NCI-H1105 (cell line): ENCODE measurements around the gene SGK1.
"Not testable (repeated sequence)": the region's sequence is repeated elsewhere in the genome, so short reads cannot be mapped to it uniquely, and the experiment has no call there.

Source experiments
- DNase-seq: peaks from one replicate; lab custom pipeline; 2025; lab: John Stamatoyannopoulos, UW

Gene SGK1

DNA sequence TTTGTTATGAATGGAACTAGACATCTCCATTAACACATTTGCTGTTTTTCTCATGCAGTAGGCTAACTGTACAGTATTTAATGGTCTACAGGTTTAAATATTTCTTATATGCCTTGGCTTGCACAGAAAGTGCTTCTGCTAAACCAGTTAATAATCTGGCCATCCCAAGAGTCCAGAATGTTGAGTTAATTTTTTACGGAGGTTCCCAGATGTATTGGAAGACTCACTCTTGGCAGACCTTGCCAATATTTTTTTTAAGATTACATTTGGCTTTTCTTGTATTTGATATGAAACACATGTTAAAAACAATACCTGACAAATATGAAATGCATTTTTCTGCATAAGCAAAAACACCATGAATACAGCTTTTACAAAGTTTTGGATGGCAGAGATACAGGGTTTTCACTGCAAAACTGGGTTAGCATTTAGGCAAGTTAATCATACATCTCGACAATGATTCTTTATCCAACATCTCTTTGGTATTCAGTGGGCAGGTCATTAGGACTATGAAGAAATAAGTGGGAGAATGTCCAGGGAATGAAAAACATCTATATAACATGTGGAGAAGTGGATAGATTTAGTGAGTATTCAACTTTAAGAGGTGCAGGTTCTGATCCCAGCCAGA, 94.0 kb downstream of the SGK1 start:
- no peak for DNase-seq

DNA sequence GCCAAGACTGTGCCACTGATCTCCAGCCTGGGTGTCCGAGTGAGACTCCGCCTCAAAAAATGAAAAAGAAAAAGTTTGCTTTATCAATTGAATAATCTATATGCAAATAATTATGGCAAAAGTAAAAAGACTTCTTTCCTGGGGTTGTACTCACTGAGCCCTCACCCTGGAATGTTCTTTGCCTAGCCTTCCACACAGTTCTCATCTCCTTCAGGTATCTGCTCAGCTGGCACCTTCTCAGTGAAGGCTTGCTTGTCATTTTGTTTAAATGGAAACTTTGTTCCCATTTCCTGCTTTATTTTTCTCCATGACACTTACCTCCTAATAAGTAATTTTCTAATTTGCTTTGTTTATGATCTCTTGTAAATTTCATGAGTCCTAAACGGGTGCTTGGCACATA, 96.7 kb downstream of the SGK1 start:
- DNase-seq, result no peak

DNA sequence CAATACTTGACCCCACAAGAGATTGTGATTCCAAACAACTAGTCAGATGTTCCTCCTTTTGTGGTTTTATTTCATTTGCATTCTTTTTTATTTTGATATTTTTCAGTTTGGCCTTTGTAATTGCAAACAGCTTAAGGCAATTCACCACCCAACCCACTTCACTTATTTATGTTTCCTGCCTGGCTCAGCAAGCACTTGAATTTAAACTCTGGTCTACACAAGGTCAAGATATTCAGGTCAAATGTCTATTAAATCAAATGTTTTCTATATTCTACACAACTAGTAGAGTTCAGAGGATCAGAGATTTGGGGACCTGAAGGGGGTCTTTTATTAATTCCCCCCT, 100.1 kb downstream of the SGK1 start:
- no peak for DNase-seq

DNA sequence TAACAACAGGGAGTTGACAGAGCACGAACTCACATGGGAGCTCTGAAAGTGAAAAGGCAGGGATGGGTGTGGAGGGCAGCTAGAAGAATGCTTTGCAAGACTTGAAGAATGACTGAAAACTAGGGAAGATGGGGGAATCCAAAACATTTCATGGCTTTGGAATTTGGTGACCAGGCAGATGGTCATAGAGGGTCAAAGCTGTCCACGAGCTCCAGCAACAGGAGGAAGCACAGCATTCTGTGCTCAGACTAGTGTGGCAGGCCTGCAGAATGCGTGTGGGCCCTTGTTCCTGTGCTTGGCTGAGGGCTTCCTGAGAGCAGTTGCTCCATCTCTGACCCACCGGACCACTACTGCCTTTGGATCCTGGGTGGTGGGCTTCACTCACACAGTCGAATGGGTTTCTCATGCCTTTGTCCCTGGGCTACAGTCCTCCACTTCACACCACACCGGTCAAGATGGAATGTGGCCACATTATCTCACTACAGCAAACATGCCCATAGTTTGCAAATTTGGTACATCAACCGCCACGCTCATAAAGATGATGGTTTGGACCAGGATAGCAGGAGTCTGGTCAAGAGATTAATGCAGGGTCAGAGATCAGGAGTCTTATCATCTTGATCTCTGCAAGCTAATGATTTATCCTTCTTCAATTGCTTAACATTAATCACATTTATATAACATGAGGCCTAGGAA, 100.7 kb downstream of the SGK1 start:
- DNase-seq, result no peak

DNA sequence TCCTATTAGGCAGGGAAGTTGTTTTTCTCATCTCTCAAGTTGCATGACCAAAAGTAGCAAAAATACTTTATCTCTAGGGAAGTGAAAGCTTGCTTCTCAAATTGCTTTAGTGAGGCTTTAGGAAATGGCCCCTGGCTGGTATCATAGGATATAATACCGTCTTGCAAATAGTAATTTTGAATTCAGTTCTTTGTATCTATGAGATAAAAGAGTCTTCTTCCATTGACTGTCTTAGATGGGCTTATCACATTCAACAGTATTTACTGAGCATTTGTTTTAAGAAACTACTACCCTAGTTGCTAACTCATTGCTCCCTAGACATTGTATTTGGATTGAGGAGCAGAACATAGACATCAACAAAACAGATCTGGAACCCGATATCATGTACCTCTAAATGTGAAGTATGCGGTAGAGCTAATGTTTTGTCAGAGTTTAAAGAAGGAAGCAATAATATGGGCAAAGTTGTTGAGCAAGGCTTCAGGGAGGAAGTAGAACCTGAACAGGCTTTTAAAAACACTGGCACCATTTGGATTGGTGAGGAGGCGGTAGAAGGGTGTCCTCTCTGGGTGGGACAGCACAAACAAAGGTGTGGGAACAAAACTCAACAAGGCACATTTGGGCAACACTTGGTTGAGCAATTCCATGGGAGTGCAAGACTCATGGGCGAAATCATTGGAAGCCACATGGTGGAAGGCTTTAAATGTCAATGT, 101.5 kb downstream of the SGK1 start:
- DNase-seq, result no peak

DNA sequence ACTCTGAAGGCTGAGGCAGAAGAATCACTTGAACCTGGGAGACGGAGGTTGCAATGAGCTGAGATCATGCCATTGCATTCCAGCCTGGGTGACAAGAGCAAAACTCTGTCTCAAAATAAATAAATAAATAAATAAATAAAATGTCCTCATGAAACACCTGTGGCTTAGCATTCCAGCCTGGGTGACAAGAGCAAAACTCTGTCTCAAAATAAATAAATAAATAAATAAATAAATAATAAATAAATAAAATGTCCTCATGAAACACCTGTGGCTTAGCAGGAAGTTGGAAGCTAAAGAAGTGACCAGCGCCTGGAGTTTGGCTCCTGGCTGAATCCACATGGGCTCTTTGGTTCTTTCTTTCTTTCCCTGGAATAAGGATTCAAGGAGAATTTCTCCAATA, 104.5 kb downstream of the SGK1 start:
- DNase-seq, result not testable (repeated sequence)

DNA sequence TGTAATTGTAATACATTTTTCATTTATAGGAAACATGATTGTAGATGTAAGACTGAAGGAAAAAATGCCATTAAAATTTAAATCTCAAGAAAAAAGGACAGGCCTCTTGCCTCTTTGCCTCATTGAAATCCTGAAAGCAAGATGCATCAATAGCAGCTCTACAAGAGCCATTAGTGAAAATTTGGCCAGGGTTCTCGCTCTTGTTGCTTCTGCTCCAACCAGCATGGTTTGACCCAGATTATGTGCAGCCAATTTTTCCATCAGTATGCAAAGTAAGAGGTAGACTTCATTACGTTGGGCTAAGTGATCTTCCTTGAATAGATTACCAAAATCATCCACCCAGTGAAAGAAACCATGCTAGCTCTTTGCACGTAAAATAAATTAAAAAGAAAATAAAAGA, 106.6 kb downstream of the SGK1 start:
- DNase-seq, result no peak

DNA sequence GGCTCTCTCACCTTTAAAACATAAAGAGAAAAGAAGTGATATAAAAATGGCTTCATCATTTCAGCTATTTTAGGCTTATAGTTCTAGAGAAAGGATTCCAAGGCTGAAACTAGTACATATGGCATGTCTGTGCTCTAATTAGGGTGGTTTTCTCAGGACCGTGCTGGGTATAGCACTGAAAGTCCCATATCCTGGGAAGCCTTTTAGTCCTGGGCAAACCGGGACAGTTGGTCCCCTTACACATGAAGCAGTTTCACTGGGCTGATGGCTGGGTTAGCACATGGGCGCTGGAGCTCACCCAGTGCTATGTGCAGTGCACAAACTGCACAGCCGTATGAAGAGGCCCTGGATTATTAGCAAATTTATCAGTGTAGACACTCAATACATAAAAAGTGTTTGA, 110.5 kb downstream of the SGK1 start:
- DNase-seq, result no peak

DNA sequence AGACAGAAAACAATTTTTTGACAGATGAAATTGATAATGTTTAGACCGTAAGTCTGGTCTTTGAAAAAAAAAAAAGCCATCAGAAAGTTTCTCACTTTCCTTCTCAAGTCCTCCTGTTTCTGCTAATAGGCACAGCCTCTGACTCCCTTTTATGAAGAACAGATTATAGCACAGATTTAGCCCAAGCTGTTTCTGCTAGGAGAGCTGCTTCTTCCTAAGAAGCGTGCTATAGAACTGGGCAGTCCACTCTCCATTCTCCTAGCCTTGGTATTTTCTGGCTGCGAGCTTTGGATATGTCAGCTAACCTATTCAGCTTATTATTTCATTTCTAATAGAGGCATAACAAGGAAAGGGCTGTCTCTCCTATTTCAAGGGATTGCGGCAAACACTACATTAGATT, 112.5 kb downstream of the SGK1 start:
- DNase-seq, result no peak

DNA sequence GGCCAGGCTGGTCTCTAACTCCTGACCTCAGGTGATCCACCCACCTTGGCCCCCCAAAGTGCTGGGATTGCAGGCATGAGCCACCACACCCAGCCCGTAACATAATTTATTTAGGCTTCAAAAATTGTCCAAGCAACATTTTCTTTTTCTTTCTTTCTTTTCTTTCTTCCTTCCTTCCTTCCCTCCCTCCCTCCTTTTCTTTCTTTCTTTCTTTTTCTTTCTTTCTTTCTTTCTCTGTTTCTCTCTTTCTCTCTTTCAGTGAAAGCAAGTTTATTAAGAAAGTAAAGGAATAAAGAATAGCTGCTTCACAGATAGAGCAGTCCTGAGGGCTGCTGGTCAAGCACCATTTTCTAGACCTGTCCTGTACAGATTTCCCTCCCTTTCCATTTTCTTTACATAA, 113.2 kb downstream of the SGK1 start:
- DNase-seq, result not testable (repeated sequence)

DNA sequence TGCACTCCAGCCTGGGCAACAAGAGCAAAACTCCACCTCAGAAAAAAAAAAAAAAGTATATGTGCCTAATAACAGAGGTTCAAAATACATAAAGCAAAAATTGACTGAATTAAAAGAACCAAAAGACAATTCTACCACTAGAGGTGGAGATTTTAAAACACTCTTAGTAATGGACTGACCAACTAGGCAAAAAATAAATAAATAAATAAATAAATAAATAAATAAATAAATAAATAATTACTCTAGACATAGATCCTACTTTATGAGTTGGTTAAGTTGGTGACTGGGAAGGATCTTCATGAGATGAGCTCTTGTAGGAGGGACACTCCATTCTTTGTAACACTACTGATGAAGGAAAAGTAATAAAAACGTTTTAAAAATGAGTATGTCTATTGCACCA, 113.9 kb downstream of the SGK1 start:
- DNase-seq, result no peak

DNA sequence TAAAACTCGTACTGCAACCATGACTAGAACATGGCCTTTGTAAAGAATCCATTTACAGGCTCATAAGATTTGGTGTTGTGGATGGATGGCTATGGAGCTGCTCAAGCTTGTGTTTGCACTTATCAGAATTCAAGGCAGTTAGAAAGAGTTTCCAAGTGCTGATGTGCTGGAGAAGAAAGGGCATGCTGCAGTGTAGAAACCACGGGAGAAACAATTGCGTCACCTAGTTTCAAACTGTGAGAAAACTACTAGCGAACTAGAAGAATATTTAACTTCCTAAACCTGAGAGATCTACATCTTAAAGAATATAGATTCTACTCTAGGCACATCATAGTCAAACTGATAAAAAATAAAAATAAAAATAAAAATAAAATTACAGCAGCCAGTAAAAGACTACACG, 116.2 kb downstream of the SGK1 start:
- no peak for DNase-seq

DNA sequence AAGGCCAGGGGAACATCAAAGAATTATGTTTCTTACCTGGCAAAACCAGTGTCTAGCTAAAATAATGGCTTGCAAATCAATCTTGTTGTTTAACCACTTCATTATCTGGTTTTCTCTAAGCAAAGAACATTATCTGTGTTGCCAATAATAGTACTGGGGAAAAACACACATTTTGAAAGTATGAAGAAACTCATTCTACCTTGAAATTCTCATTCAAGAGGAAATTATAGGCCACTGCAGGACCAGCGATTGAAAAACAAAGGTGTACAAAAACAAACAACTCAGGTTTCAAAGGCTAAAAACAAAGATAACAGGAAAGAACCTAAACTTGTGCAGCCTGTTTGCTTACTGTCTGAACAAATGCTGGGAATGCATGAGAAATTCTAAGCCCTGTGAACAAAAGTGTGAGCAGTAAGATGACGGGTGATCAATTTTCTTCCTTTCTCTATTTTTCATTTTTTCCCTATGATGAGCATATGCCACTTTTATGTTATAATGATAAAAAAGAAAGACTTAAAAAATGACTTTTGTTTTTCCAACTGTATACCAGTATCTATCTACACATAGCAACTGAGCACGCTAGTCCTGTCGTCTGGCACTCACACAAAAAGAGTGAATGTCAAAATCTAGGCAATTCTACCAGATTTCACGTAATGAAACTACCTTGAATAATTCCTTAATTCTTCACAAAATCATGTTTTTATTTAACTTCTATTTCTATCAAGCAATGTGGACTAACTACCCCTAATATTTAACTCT, 117.9 kb downstream of the SGK1 start:
- no peak for DNase-seq

DNA sequence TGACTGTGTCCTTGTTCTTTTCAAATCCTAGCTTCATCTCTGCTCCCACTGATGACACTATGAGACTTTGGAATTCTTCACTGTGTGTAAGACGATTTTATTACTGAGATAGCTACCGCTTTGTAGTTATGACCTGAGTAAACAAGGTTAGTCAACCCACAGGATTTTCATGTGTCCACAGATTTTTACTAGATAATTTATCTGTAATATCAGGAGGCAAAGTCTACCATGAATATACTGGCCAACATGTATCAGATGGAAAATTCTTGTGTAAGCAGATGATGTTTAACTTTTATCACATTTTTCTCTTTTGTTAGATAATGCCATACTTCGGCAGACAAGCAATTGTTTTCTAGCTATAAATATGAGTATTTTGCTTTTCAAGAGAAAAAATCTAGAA, 119.8 kb downstream of the SGK1 start:
- DNase-seq, result no peak

DNA sequence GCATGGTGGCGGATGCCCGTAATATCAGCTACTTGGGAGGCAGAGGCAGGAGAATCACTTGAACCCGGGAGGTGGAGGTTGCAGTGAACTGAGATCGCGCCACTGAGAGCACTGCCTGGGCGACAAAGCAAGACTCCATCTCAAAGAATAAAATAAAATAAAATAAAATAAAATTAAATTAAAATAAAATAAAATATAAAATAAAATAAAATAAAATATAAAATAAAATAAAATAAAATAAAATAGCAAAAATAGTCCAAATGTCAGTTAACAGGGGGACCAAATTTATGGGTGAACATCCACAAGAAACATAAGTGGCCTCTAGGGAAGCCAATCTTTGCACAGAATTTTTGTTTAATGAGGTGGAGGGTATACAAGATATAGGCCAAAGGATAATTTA, 120.2 kb downstream of the SGK1 start:
- DNase-seq, result not testable (repeated sequence)

DNA sequence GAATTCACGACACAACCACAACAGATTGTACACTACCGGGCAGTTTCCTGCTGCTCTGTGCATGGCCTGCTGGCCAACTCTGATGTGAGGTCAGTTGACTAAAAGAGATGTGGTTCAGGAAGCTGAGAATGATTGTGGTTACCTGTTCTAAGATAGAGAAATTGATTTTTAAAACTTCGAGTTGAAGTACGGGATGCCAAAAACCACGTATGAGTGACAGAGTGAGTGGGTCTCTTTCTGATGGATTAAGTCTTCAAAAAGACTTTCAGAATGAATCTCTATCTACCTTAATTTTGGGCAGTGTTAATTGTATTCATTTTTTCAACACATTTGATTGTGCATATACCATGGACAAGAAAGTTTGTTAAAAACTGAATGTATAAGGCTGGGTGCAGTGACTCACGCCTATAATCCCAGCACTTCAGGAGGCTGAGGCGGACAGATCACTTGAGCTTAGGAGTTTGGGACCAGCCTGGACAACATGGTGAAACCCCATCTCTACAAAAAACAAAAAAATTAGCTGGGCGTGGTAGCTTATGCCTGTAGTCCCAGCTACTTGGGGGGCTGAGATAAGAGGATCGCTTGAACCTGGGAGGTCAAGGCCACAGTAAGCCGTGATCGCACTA, 121.2 kb downstream of the SGK1 start:
- no peak for DNase-seq

DNA sequence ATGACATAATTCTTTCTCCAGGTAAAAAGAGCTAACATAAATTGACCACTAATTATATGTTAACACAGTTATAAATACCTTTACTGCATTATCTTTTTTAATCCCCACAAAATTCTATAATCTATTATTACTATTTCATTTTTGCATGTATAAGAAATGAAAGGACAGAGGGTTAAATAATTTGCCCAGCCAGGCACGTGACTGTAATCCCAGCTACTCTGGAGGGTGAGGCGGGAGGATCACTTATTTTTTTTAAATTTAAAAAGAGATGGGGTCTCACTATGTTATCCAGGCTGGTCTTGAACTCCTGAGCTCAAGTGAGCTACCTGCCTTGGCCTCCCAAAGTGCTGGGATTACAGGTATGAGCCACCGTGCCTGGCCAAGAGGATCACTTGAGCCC, 121.9 kb downstream of the SGK1 start:
- DNase-seq, result no peak

DNA sequence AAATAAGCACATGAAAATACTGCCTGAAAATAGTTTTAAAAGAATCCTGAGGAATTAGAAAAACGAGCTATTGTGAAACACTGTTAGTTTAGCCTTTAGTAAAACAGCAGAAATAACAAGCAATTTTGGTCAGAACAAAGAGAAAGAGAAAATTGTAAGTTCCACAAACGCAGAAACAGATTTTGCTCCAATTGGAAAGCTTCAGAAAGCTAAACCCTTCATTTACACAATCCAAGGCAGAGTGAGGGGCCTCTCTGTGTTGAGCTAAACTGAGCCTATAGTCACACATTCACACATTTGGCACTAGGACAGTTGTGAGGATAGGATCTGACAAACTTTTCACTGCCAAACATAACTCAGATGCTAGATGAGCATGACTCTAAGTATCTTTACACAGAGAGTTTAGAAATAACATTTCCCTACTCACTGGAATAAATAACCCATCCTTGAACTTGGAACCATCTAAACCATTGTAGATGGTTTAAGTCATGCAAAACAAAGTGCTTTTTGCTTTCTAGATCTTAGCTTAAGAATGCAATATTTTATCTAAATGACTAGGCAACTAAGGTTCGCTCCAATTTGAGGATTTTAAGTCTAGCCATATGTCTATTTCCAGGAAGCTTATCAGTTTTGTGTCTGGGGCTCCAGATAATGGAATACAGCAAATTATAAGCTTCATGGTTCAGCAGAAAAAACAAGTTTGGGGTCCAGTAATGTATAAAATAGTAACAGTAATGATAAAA, 122.6 kb downstream of the SGK1 start:
- no peak for DNase-seq

DNA sequence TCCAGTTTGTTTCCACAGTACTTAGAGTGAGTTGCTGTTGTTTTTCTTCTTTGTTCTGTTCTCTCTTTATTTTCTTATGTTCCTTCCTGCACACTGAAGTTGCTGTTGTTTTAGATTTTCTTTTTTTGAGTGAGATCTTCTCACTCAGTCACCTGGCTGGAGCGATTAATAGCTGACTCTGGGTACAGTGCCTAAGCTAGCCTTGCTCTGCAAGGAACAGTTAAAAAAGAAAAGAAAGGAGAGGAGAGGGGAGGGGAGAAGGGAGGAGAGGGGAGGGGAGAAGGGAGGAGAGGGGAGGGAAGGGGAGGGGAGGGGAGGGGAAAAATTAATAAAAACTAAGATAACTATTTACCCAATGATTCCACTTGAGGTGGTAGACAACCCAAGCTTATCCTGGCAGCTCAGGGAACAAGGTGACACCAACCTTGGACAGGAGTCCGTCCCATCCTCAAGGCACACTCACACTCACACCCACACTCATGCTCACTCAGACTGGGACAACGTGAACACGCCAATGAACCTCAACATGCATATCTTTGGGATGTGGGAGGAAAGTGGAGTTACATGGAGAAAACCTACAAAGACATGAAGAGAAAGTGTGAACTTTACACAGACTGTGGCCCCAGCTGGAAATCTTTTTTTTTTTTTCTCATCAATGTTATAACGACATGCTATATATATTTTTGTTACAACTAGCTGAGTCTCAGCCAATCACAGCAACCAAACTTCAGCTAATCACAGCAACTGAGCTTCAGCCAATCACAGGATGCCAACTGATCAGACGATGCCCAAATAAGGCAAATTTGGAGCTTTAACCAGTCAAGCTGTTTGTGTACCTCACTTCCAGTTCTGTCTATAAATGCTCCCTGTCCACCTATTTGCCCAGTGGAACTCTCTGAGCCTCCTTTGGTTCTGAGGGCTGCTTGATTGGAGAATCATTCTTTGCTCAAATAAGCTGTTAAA, 124.1 kb downstream of the SGK1 start:
- no peak for DNase-seq

DNA sequence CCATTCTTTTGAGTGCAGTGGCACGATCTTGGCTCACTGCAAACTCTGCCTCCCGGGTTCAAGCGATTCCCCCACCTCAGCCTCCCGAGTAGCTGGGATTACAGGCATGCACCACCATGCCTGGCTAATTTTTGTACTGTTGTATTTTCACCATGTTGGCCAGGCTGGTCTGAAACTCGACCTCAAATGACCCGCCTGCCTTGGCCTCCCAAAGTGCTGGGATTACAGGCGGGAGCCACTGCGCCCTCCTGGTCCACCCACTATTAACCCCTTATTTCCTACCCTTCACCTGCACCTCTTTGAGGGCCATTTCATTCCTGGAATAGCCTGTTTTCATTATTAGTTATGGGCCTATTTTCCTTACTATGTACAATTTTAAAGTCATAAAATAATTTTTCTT, 125.3 kb downstream of the SGK1 start:
- DNase-seq, result not testable (repeated sequence)

DNA sequence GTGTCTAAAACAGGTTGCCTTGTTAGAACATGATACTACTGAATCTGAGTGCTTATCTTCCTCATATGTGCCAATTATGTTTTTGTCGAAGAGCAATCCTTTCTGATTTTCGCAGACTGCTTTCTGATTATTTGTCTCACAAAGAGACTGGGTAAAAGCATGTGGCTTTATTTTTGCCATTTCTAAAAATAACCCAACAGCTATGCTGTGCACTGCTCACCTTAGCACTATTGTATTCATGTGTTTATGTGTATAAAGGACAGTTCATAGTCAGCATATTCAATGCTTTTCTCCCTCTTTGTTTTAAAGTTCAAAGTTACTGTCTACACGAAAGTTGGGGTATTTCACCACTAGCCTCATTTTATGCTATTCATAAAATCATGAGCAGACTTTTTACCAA, 127.0 kb downstream of the SGK1 start:
- DNase-seq, result no peak
